HS-27A (cell line): ENCODE data around the gene FBXO42.
"Not testable (repeated sequence)": the region's sequence is repeated elsewhere in the genome, so short reads cannot be mapped to it uniquely, and the experiment has no call there.

Experiments used
- DNase-seq: peaks from one replicate; pipeline ENCODE4 v3.0.0-alpha.2; 2012; ENCODE audit warnings: low read depth, missing footprints

Gene FBXO42

GRCh38 chr1:16243215-16243610 is 109.1 kb downstream of the FBXO42 start:
- DNase-seq: no peak

GRCh38 chr1:16242556-16243214 is 109.6 kb downstream of the FBXO42 start:
- DNase-seq: no peak

- DNase-seq: no peak
These were observed 111.0 kb downstream of the FBXO42 start for GRCh38 chr1:16241221-16241708.

GRCh38 chr1:16239972-16240491 is 112.2 kb downstream of the FBXO42 start:
- DNase-seq: no peak

- DNase-seq: no peak
These were observed 114.9 kb downstream of the FBXO42 start for GRCh38 chr1:16237343-16237830.

- peak; percentile 77 for DNase-seq
These were observed 115.6 kb downstream of the FBXO42 start, which contains the start of gene CPLANE2 for GRCh38 chr1:16236511-16237342. Gene CPLANE2 (minus strand): TSS chr1:16237183. CDS start chr1:16236742, 441 bp downstream.

GRCh38 chr1:16235944-16236510 is 116.3 kb downstream of the FBXO42 start:
- DNase-seq: no peak

GRCh38 chr1:16235347-16235746 is 116.9 kb downstream of the FBXO42 start:
- no peak for DNase-seq

- DNase-seq: no peak
These were observed 118.8 kb downstream of the FBXO42 start for GRCh38 chr1:16233431-16233830.

- DNase-seq: no peak
These were observed 120.0 kb downstream of the FBXO42 start for GRCh38 chr1:16232316-16232710.

GRCh38 chr1:16231331-16232315 is 120.7 kb downstream of the FBXO42 start:
- no peak for DNase-seq

- no peak for DNase-seq
These were observed 121.5 kb downstream of the FBXO42 start for GRCh38 chr1:16230744-16231143.

GRCh38 chr1:16229976-16230740 is 122.1 kb downstream of the FBXO42 start:
- no peak for DNase-seq

- no peak for DNase-seq
These were observed 125.6 kb downstream of the FBXO42 start for GRCh38 chr1:16226490-16227179.

GRCh38 chr1:16226129-16226489 is 126.2 kb downstream of the FBXO42 start:
- DNase-seq: no peak

GRCh38 chr1:16224472-16224871 is 127.8 kb downstream of the FBXO42 start:
- DNase-seq: no peak

GRCh38 chr1:16222716-16223115 is 129.6 kb downstream of the FBXO42 start:
- DNase-seq: not testable (repeated sequence)

GRCh38 chr1:16221499-16221898 is 130.8 kb downstream of the FBXO42 start:
- no peak for DNase-seq

GRCh38 chr1:16219968-16220500 is 132.2 kb downstream of the FBXO42 start:
- no peak for DNase-seq

GRCh38 chr1:16218674-16219071 is 133.6 kb downstream of the FBXO42 start:
- DNase-seq: no peak
